Activated CD8-positive, alpha-beta memory T cell treated with anti-CD3 and anti-CD28 coated beads for 48 hours (primary cell): ENCODE data around the gene SEMA6B.

Experiments used
- DNase-seq, 3 experiments: peaks; one replicate each; pipeline ENCODE4 v3.0.0-alpha.2; 2020; ENCODE audit warnings: low read depth in 2 of 3, low spot score in 2 of 3

Gene SEMA6B

GRCh38 chr19:4587527-4587926 is 28.0 kb upstream of the SEMA6B start:
- DNase-seq, result no peak

GRCh38 chr19:4586691-4587090 is 27.2 kb upstream of the SEMA6B start:
- no peak for DNase-seq

- DNase-seq, result no peak
Measured at GRCh38 chr19:4586245-4586644, 26.8 kb upstream of the SEMA6B start.

- DNase-seq, result no peak
Measured at GRCh38 chr19:4585556-4585955, 26.1 kb upstream of the SEMA6B start.

GRCh38 chr19:4584670-4585460 is 25.4 kb upstream of the SEMA6B start:
- no peak for DNase-seq

GRCh38 chr19:4583961-4584669 is 24.6 kb upstream of the SEMA6B start:
- no peak for DNase-seq

GRCh38 chr19:4582980-4583842 is 23.7 kb upstream of the SEMA6B start:
- no peak for DNase-seq

- DNase-seq, result no peak
Measured at GRCh38 chr19:4581666-4582553, 22.4 kb upstream of the SEMA6B start.

- no peak for DNase-seq
Measured at GRCh38 chr19:4580961-4581665, 21.6 kb upstream of the SEMA6B start.

GRCh38 chr19:4580021-4580901 is 20.8 kb upstream of the SEMA6B start:
- no peak for DNase-seq

- no peak for DNase-seq
Measured at GRCh38 chr19:4579389-4579788, 19.9 kb upstream of the SEMA6B start.

- DNase-seq, result no peak
Measured at GRCh38 chr19:4578552-4579248, 19.2 kb upstream of the SEMA6B start.

- DNase-seq, result no peak
Measured at GRCh38 chr19:4577020-4577782, 17.7 kb upstream of the SEMA6B start.

GRCh38 chr19:4576016-4576933 is 16.8 kb upstream of the SEMA6B start:
- DNase-seq, result peak; percentile 33 to 64 (median 59)

- DNase-seq, result no peak
Measured at GRCh38 chr19:4575267-4576015, 16.0 kb upstream of the SEMA6B start.

GRCh38 chr19:4573682-4574081 is 14.2 kb upstream of the SEMA6B start:
- DNase-seq, result no peak
